H1 (cell line): ENCODE measurements around the gene BRD9.

ENCODE experiments used
- CTCF ChIP-seq, 3 experiments: IDR thresholded peaks; 1 replicate in 2 of 3; 2 replicates in 1 of 3; pipeline versions ENCODE4 v1.5.1 to v1.6.1; 2011; ENCODE audit warnings: low read length in 3 of 3, mild to moderate bottlenecking in 3 of 3, inconsistent platforms in 2 of 3, low read depth in 1 of 3, moderate library complexity in 1 of 3; ENCODE audit not compliant: insufficient read depth in 1 of 3; ENCODE audit errors: control extremely low read depth in 1 of 3
- MAFK ChIP-seq: IDR thresholded peaks from 2 replicates; pipeline ENCODE4 v1.6.1; 2012; ENCODE audit warnings: low read depth, mild to moderate bottlenecking, improper control_type of control experiment, low read length
- POLR2AphosphoS5 ChIP-seq: IDR thresholded peaks from 2 replicates; pipeline ENCODE4 v1.6.1; 2011; ENCODE audit warnings: low read depth, low read length
- RAD21 ChIP-seq, 2 experiments: IDR thresholded peaks in 1 of 2; conservative IDR thresholded peaks in 1 of 2; 2 replicates each; pipeline ENCODE4 v1.6.1; 2011; ENCODE audit warnings: low read depth in 2 of 2, low read length in 2 of 2, improper control_type of control experiment in 1 of 2, inconsistent platforms in 1 of 2, mild to moderate bottlenecking in 1 of 2, moderate library complexity in 1 of 2
- TAF1 ChIP-seq: IDR thresholded peaks from 2 replicates; pipeline ENCODE4 v1.6.1; 2011; ENCODE audit warnings: mild to moderate bottlenecking, low read depth, low read length
- USF2 ChIP-seq: IDR thresholded peaks from 2 replicates; pipeline ENCODE4 v1.6.1; 2011; ENCODE audit warnings: low read length, improper control_type of control experiment
- YY1 ChIP-seq: IDR thresholded peaks from 2 replicates; pipeline ENCODE4 v1.6.1; 2011; ENCODE audit warnings: low read depth, mild to moderate bottlenecking, low read length

- TF ChIP-seq CTCF (IDR thresholded peaks at IDR 0.05; ENCODE audit: control extremely low read depth in 1 of 3, insufficient read depth in 1 of 3, low read depth in 1 of 3, low read length in 3 of 3) (peak in 1 of 3 experiments; percentile 23; a peak in 1 of 4 replicates), TAF1 (no peak), YY1 (no peak), RAD21 (IDR thresholded peaks at IDR 0.05 in 1 of 2, conservative IDR thresholded peaks at IDR 0.05 in 1 of 2; ENCODE audit: low read depth in 2 of 2, low read length in 2 of 2) (no peak), MAFK (no peak), POLR2AphosphoS5 (no peak), USF2 (no peak)
Observed at GRCh38 chr5:867300-867870, 25.2 kb downstream of the BRD9 start.
